DOHH2 (cell line): ENCODE measurements around the gene MAPK12.

Experiments used
- H3F3A ChIP-seq: fragments of 200-600 bp; sonication (generic), shearing (Covaris generic); 2 replicates; pipeline ENCODE4 v1.6.0; 2016; ENCODE audit warnings: antibody characterized with exemption, mild to moderate bottlenecking; ENCODE audit not compliant: control insufficient read depth, insufficient read depth
- H3K27ac ChIP-seq: fragments of 200-600 bp; sonication (generic); 2 replicates; pipeline ENCODE4 v1.5.1; 2014; ENCODE audit warnings: low read depth, mild to moderate bottlenecking, low read length, moderate library complexity
- H3K27me3 ChIP-seq: fragments of 200-600 bp; sonication (generic); 2 replicates; pipeline ENCODE4 v1.6.1; 2014; ENCODE audit warnings: mild to moderate bottlenecking, low read length, mixed read lengths; ENCODE audit not compliant: control insufficient read depth
- H3K36me3 ChIP-seq: fragments of 200-600 bp; sonication (generic); 2 replicates; pipeline ENCODE4 v1.6.1; 2014; ENCODE audit warnings: mild to moderate bottlenecking, low read length, moderate library complexity, mixed read lengths; ENCODE audit not compliant: control insufficient read depth
- H3K4me1 ChIP-seq: fragments of 200-600 bp; sonication (generic); 2 replicates; pipeline ENCODE4 v1.6.1; 2014; ENCODE audit warnings: mild to moderate bottlenecking, low read length, mixed read lengths; ENCODE audit not compliant: control insufficient read depth
- H3K4me2 ChIP-seq: fragments of 200-600 bp; sonication (generic); 2 replicates; pipeline ENCODE4 v1.6.0; 2014; ENCODE audit warnings: mild to moderate bottlenecking, low read length, moderate library complexity
- H3K4me3 ChIP-seq: fragments of 200-600 bp; sonication (generic); 2 replicates; pipeline ENCODE4 v1.5.1; 2014; ENCODE audit warnings: mild to moderate bottlenecking, low read length, mixed read lengths
- H3K79me2 ChIP-seq: fragments of 200-600 bp; sonication (generic); 2 replicates; pipeline ENCODE4 v1.6.1; 2014; ENCODE audit warnings: mild to moderate bottlenecking, low read length, mixed read lengths; ENCODE audit not compliant: control insufficient read depth
- H3K9me2 ChIP-seq: fragments of 200-600 bp; sonication (generic); replicated peaks from 2 replicates; pipeline ENCODE4 v1.6.1; 2014; ENCODE audit warnings: mild to moderate bottlenecking, low read length, mixed read lengths; ENCODE audit not compliant: control insufficient read depth
- H3K9me3 ChIP-seq: fragments of 200-600 bp; sonication (generic); 2 replicates; pipeline ENCODE4 v1.6.1; 2014; ENCODE audit warnings: antibody characterized with exemption, low read length, mixed read lengths; ENCODE audit not compliant: control insufficient read depth, insufficient read depth
- H4K20me1 ChIP-seq: fragments of 200-600 bp; sonication (generic); 2 replicates; pipeline ENCODE4 v1.6.0; 2014; ENCODE audit warnings: low read depth, mild to moderate bottlenecking, antibody characterized with exemption, low read length, moderate library complexity; ENCODE audit not compliant: control insufficient read depth, insufficient read depth
- EZH2phosphoT487 ChIP-seq: fragments of 200-600 bp; sonication (generic); IDR thresholded peaks from 2 replicates; pipeline ENCODE4 v1.6.1; 2017; ENCODE audit warnings: borderline replicate concordance, mild to moderate bottlenecking, antibody characterized with exemption, low read length, moderate library complexity, mixed read lengths
- TF ChIP-seq, protein P1 (sequence below): fragments of 200-600 bp; sonication (generic); IDR thresholded peaks from one replicate; pipeline ENCODE4 v1.5.1; 2014; ENCODE audit warnings: antibody characterized with exemption, mild to moderate bottlenecking, low read depth, low read length; ENCODE audit not compliant: poor library complexity, severe bottlenecking

The MAPK12 gene

DNA sequence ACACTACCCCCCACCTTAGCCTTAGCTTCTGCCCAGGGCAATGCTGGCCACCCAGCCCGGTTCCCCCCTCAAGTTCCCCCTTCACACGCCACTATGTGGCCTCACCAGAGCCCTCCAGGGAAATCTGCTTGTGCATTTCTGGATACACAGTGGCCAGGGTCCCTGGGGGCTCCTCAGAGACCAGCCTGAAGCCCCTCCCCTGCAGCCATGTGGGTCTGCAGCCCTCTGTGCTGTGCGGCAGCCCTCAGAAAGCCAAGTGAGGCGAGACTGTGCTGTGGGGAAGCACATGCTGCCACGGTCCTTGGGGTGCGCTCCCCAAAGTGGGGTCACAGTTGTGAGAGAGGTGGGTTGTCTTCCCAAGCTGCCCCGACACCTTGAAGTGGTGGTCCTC lies 48.1 kb upstream of the MAPK12 start:
- Histone ChIP-seq H3K36me3 (peaks cover 18% of the 10 kb centered on the region), H3K9me2 (no peaks in the 10 kb centered on the region), H3K79me2 (peaks cover 35% of the 10 kb centered on the region), H3K27me3 (no peaks in the 10 kb centered on the region), H3K27ac (0 out of 2 replicates have a peak overlapping the region, but pooled peaks have one; percentile 79), H3K4me1 (peaks cover 76% of the 10 kb centered on the region), H3K4me3 (no peak overlapping the region), H3K9me3 (no peaks in the 10 kb centered on the region), H3F3A (peaks cover 31% of the 10 kb centered on the region), H3K4me2 (peak overlapping the region; percentile 80), H4K20me1 (peaks cover 4% of the 10 kb centered on the region; the same call in 1 of the 2 replicates)
- TF ChIP-seq, protein P1, sequence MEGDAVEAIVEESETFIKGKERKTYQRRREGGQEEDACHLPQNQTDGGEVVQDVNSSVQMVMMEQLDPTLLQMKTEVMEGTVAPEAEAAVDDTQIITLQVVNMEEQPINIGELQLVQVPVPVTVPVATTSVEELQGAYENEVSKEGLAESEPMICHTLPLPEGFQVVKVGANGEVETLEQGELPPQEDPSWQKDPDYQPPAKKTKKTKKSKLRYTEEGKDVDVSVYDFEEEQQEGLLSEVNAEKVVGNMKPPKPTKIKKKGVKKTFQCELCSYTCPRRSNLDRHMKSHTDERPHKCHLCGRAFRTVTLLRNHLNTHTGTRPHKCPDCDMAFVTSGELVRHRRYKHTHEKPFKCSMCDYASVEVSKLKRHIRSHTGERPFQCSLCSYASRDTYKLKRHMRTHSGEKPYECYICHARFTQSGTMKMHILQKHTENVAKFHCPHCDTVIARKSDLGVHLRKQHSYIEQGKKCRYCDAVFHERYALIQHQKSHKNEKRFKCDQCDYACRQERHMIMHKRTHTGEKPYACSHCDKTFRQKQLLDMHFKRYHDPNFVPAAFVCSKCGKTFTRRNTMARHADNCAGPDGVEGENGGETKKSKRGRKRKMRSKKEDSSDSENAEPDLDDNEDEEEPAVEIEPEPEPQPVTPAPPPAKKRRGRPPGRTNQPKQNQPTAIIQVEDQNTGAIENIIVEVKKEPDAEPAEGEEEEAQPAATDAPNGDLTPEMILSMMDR = no peak
- TF ChIP-seq EZH2phosphoT487 = no peak

GRCh38 chr22:50308986-50309600 lies 47.6 kb upstream of the MAPK12 start:
- peak overlapping the region; percentile 57 for H3K4me3 ChIP-seq
- H3K4me2 ChIP-seq = peak overlapping the region; percentile 80
- peaks cover 4% of the 10 kb centered on the region; the same call in 1 of the 2 replicates for H4K20me1 ChIP-seq
- no peak for TF ChIP-seq EZH2phosphoT487
- TF ChIP-seq, protein P1 = no peak
- peaks cover 20% of the 10 kb centered on the region for H3K36me3 ChIP-seq
- H3K27me3 ChIP-seq = no peaks in the 10 kb centered on the region
- no peaks in the 10 kb centered on the region for H3K9me2 ChIP-seq
- H3K27ac ChIP-seq = peak overlapping the region; percentile 79
- H3K4me1 ChIP-seq = peaks cover 77% of the 10 kb centered on the region
- H3K9me3 ChIP-seq = no peaks in the 10 kb centered on the region
- peaks cover 30% of the 10 kb centered on the region for H3F3A ChIP-seq
- peaks cover 37% of the 10 kb centered on the region for H3K79me2 ChIP-seq

- TF ChIP-seq, protein P1 = no peak
- no peak for TF ChIP-seq EZH2phosphoT487
- H3K9me3 ChIP-seq = no peaks in the 10 kb centered on the region
- H3K27ac ChIP-seq = peak overlapping the region; percentile 79
- peaks cover 37% of the 10 kb centered on the region for H3K79me2 ChIP-seq
- peak overlapping the region; percentile 57 for H3K4me3 ChIP-seq
- peaks cover 7% of the 10 kb centered on the region for H4K20me1 ChIP-seq
- H3K27me3 ChIP-seq = no peaks in the 10 kb centered on the region
- H3K4me1 ChIP-seq = peaks cover 77% of the 10 kb centered on the region
- H3K4me2 ChIP-seq = peak overlapping the region; percentile 80
- H3K9me2 ChIP-seq = no peaks in the 10 kb centered on the region
- peaks cover 25% of the 10 kb centered on the region for H3K36me3 ChIP-seq
- H3F3A ChIP-seq = peaks cover 32% of the 10 kb centered on the region
Measured at GRCh38 chr22:50308597-50308935, 47.1 kb upstream of the MAPK12 start.
